GM12878 (cell line): ENCODE results near the gene ZFYVE21. TPM values are rescaled to one million over a fixed set of nuclear protein-coding genes. Genes with fewer than 3 reads are reported as not detected.
A peak's percentile ranks its signal among the peaks of the same experiment; 100 is the strongest.

ENCODE experiments used
- ATAC-seq: fragments of 200-7000 bp; cut with Tn5 transposase; 3 replicates; pipeline ENCODE4 v1.9.1; 2020; ENCODE audit warnings: mild to moderate bottlenecking, moderate library complexity
- BruUV-seq: library from RNA; stranded (reverse); fragments of 400-500 nt; replicated peaks from 2 replicates; lab custom pipeline; 2021; lab: Mats Ljungman, UMichigan
- CTCF ChIA-PET: fragments of 300-600 bp; sonication (Branson Sonifier 250); formaldehyde crosslinking; extraction: SDS; loops from one replicate; lab custom pipeline; 2021; ENCODE audit warnings: inconsistent platforms; lab: Yijun Ruan, JAX
- POLR2A ChIA-PET: fragments of 350-600 bp; formaldehyde crosslinking; extraction: SDS; loops from one replicate; lab custom pipeline; 2021; ENCODE audit warnings: inconsistent platforms; lab: Charles Lee
- RAD21 ChIA-PET: fragments of 300-600 bp; sonication (Branson Sonifier 250); formaldehyde crosslinking; loops from one replicate; lab custom pipeline; 2023; ENCODE audit warnings: antibody characterized with exemption; ENCODE audit not compliant: unreplicated experiment; lab: Charles Lee
- SMC1A ChIA-PET: fragments of 300-600 bp; sonication (Branson Sonifier 250); formaldehyde crosslinking; loops from one replicate; lab custom pipeline; 2023; ENCODE audit not compliant: unreplicated experiment, uncharacterized antibody; lab: Charles Lee
- DNase-seq: peaks from one replicate; pipeline ENCODE4 v3.0.0-alpha.2; 2011; ENCODE audit warnings: low read depth, low spot score
- FAIRE-seq: peaks from 3 replicates; lab custom pipeline; 2011; peaks lifted over from hg19 to GRCh38; lab: Jason Lieb, UNC
- H2AFZ ChIP-seq: 2 replicates; pipeline ENCODE4 v1.6.0; 2011; ENCODE audit warnings: low read depth, low read length, control low read depth; ENCODE audit not compliant: control insufficient read depth
- H3K27ac ChIP-seq: 2 replicates; pipeline ENCODE4 v1.5.1; 2011; ENCODE audit warnings: control low read depth; ENCODE audit not compliant: control insufficient read depth, insufficient read depth
- H3K27me3 ChIP-seq, 2 experiments: replicated peaks in 1 of 2; 2 replicates each; pipeline versions ENCODE4 v1.6.0 to v1.6.1; 2011; ENCODE audit warnings: low read length in 1 of 2; ENCODE audit not compliant: control insufficient read depth in 2 of 2, insufficient read depth in 2 of 2
- H3K36me3 ChIP-seq, 2 experiments: 2 replicates each; pipeline ENCODE4 v1.5.1; 2011; ENCODE audit warnings: low read length in 1 of 2; ENCODE audit not compliant: control insufficient read depth in 2 of 2, insufficient read depth in 2 of 2
- H3K4me1 ChIP-seq: 2 replicates; pipeline ENCODE4 v1.6.1; 2011; ENCODE audit warnings: mild to moderate bottlenecking, low read length, moderate library complexity, mixed read lengths; ENCODE audit not compliant: control insufficient read depth, insufficient read depth
- H3K4me2 ChIP-seq: 2 replicates; pipeline ENCODE4 v1.6.0; 2011; ENCODE audit warnings: control low read depth; ENCODE audit not compliant: control insufficient read depth, insufficient read depth
- H3K4me3 ChIP-seq: fragments of 200-600 bp; sonication (generic); 2 replicates; pipeline ENCODE4 v1.5.1; 2016
- H3K79me2 ChIP-seq: 2 replicates; pipeline ENCODE4 v1.6.0; 2011; ENCODE audit warnings: low read length; ENCODE audit not compliant: control insufficient read depth, insufficient read depth
- H3K9ac ChIP-seq: 2 replicates; pipeline ENCODE4 v1.8.0; 2011; ENCODE audit warnings: low read length, control low read depth, mixed read lengths; ENCODE audit not compliant: control insufficient read depth, insufficient read depth
- H3K9me3 ChIP-seq: replicated peaks from 3 replicates; pipeline ENCODE4 v1.5.1; 2011; ENCODE audit warnings: mild to moderate bottlenecking, low read length; ENCODE audit not compliant: control insufficient read depth, insufficient read depth
- H4K20me1 ChIP-seq: 2 replicates; pipeline ENCODE4 v1.6.0; 2011; ENCODE audit not compliant: control insufficient read depth, insufficient read depth
- BRCA1 ChIP-seq: IDR thresholded peaks from 2 replicates; pipeline ENCODE4 v1.6.1; 2011; ENCODE audit warnings: low read depth, low read length, improper control_type of control experiment
- FOS ChIP-seq: IDR thresholded peaks from 3 replicates; pipeline ENCODE4 v1.6.1; 2011; ENCODE audit warnings: borderline replicate concordance; ENCODE audit not compliant: insufficient read length; ENCODE audit errors: extremely low read depth
- HDAC2 ChIP-seq: fragments of 200-600 bp; sonication (generic); IDR thresholded peaks from 2 replicates; pipeline ENCODE4 v1.6.1; 2017
- KLF5 ChIP-seq: fragments of 450-650 bp; IDR thresholded peaks from 2 replicates; pipeline ENCODE4 v1.6.1; 2014; ENCODE audit warnings: mild to moderate bottlenecking; ENCODE audit not compliant: partially characterized antibody
- POLR2A ChIP-seq: IDR thresholded peaks from 2 replicates; pipeline ENCODE4 v1.6.1; 2011; ENCODE audit warnings: low read depth, mild to moderate bottlenecking, low read length
- POLR2AphosphoS5 ChIP-seq: IDR thresholded peaks from 2 replicates; pipeline ENCODE4 v1.6.1; 2011; ENCODE audit warnings: mild to moderate bottlenecking, low read length, inconsistent platforms
- RAD21 ChIP-seq: IDR thresholded peaks from 2 replicates; pipeline ENCODE4 v1.6.1; 2011; ENCODE audit warnings: mild to moderate bottlenecking, low read depth, low read length, moderate library complexity; ENCODE audit not compliant: insufficient read depth
- SMAD5 ChIP-seq: IDR thresholded peaks from 2 replicates; pipeline ENCODE4 v1.6.1; 2016; ENCODE audit warnings: antibody characterized with exemption, low read depth
- SRF ChIP-seq, 2 experiments: IDR thresholded peaks; 2 replicates each; pipeline ENCODE4 v1.6.1; 2011; ENCODE audit warnings: low read depth in 2 of 2, low read length in 2 of 2, mild to moderate bottlenecking in 1 of 2, moderate library complexity in 1 of 2
- SUPT20H ChIP-seq: IDR thresholded peaks from 2 replicates; pipeline ENCODE4 v1.6.1; 2011; ENCODE audit warnings: low read depth, mild to moderate bottlenecking, low read length, moderate library complexity, borderline replicate concordance; ENCODE audit not compliant: control insufficient read depth
- YY1 ChIP-seq: IDR thresholded peaks from 2 replicates; pipeline ENCODE4 v1.6.1; 2011; ENCODE audit warnings: low read depth, mild to moderate bottlenecking, low read length
- ZNF217 ChIP-seq: fragments of 450-650 bp; IDR thresholded peaks from 2 replicates; pipeline ENCODE4 v1.6.1; 2017; ENCODE audit warnings: antibody characterized with exemption, mild to moderate bottlenecking
- WGBS: methylation state at CpG from one replicate; pipeline ENCODE4 v1.1.6; 2016; ENCODE audit warnings: low lambda C conversion rate; ENCODE audit not compliant: insufficient replicate concordance, insufficient coverage; ENCODE audit errors: missing lambda C conversion rate; 5-methylcytosine and 5-hydroxymethylcytosine counted together
- in situ Hi-C: fragments of 300-500 bp; cut with MboI; formaldehyde crosslinking; loops from 9 replicates; pipeline ENCODE4 v1.14.3; 2018; ENCODE audit warnings: mixed read lengths
- intact Hi-C: fragments of 100-400 bp; cut with micrococcal nuclease; formaldehyde crosslinking; loops from one replicate; pipeline ENCODE4 v1.14.2; 2022; ENCODE audit not compliant: unreplicated experiment
- polyA plus RNA-seq, 11 experiments: library from polyadenylated mRNA; depleted of rRNA in 4 of 11; unstranded in 6 of 11; stranded (reverse) in 5 of 11; fragments of >200 nt; fragmentation: Nextera tagmentation in 4 of 11; fragmentation: Illumina TruSeq in 1 of 11; extraction: Ambion mirVana in 4 of 11; extraction: Trizol in 1 of 11; gene quantifications; 1 replicate in 1 of 11; 2 replicates in 10 of 11; pipeline versions ENCODE4 v1.2.1 to v1.2.3, GENCODE V29; 2011 to 2016; ENCODE audit warnings: inconsistent platforms in 2 of 11, missing spikeins in 2 of 11, low read depth in 1 of 11
- total RNA-seq, 4 experiments: library from RNA; depleted of rRNA in 3 of 4; stranded (reverse); fragments of >200 nt in 3 of 4; fragmentation: Illumina TruSeq in 1 of 4; extraction: Trizol in 1 of 4; gene quantifications; 2 replicates each; pipeline versions ENCODE4 v1.2.1 to v1.2.3, GENCODE V29; 2013 to 2021
- TF ChIP-seq, protein P1 (sequence below): fragments of 450-650 bp; IDR thresholded peaks from 2 replicates; pipeline ENCODE4 v1.6.1; 2017; ENCODE audit warnings: mild to moderate bottlenecking

The ZFYVE21 gene
- total and polyA plus RNA-seq, 10 of the 15 experiments (the other 5 are each of a cell fraction or from before 2014, with no cell fraction given): 0.79 to 21.7 (median 13.8) TPM

DNA sequence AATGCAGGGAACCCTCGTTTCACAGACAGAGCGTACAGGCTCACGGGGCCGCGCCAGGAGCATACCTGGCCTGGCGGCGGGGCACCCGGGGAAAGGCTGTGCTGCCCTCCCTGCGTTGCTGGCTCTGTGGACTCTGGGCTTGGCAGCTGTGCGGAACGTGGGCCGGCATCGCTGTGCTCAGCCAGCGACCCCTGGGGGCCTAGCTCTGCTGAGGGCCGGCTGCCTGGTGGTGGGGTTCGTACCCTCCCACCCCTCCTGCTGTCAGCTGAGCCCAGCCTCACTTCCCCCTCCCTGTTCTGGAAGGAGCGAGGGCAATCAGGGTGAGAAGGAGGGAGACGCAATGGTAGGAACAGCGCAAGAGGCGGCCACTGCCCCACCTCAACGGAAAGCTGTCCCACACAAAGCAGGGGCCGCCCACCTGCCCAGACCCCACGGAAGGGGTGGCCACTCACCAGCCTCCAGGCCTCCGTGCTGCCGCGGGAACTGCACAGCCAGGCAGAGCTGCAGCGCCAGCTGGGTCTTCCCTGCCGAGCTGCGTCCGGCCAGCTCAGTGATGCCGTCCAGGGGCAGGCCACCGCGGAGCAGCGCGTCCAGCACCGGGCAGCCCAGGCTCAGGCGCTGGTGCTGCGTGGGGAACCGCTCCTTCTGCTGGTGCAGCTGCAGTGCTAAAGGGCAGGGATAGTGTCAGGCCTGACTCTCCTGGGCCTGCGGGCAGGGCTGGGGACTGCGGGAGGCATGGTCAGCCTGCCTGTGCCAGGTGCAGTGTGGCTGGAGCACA, 8.9 kb upstream of the ZFYVE21 start:
- no peaks in the 10 kb centered on the region for H3K79me2 ChIP-seq
- peaks cover 8 to 34% of the 10 kb centered on the region in 2 experiments; a peak in 3 of 4 replicates for H3K36me3 ChIP-seq
- no TSS peak for BruUV-seq
- RAD21 ChIA-PET: no interaction called here
- 96% methylated on average over 39 of the region's 41 CpGs for WGBS
- CTCF ChIA-PET: interaction anchor here (1.3 kb wide), 1 partner anchor 27 kb away, joined by 3 read pairs; no protein-coding TSS in a partner anchor
- peak; percentile 60; the same call in 1 of the 2 replicates for TF ChIP-seq POLR2A
- TF ChIP-seq KLF5: no peak
- H3K4me3 ChIP-seq: no peak overlapping the region
- no peaks in the 10 kb centered on the region for H3K4me1 ChIP-seq
- H3K27me3 ChIP-seq: no peaks in the 10 kb centered on the region
- no peaks in the 10 kb centered on the region for H3K9me3 ChIP-seq
- ATAC-seq (no peak), DNase-seq (no peak), FAIRE-seq (no peak)
- H4K20me1 ChIP-seq: no peaks in the 10 kb centered on the region
- H3K4me2 ChIP-seq: no peak overlapping the region
- POLR2A ChIA-PET: no interaction called here
- SMC1A ChIA-PET: no interaction called here
- H3K9ac ChIP-seq: no peak overlapping the region
- no peak overlapping the region for H3K27ac ChIP-seq
- intact Hi-C loops (no loop called here), in situ Hi-C loops (no loop called here)
- no peak overlapping the region for H2AFZ ChIP-seq

DNA sequence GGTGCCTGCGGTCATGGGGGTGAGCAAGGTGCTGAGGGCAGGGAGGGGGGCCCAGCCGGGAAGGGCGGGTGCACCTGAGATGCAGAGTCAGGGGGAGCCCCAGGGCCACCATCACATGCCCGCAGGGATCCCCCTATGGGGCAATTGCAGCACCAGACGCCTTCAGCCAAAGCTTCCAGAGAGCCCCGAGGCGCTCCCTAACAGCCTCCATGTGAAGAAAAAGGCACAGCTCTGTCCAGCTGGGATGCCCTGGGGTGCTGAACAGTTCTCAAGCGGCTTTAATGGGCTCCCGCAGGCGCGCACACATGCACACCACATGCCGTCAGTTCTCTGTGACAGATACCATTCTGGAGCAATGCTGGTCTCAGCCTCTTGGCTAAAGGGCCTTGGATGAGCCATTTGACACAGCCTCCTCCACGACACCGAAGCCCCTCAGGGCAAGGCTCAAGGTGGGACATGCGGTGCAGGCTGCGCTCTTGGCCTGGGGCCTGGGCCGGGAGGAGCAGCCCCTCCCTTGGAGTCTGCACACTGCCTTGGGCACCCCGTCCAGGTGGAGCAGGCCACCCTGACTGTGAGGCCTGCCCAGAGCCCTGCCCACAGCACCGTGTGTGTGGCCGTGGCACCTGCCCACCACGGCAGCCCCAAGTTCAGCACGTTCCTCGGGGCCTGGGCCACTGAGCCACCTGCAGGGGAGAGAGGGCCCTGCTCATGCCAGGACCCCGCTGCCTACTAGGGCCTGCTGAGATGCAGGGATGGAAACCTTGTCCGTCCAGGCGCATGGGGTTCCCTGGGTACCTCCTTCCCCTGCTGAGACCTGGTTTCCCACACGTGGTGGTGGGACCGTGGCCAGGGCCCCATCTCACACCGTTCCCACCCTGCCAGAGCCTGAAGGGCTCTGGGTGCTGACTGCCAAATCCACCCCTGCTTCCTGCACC, 8.0 kb upstream of the ZFYVE21 start:
- DNase-seq: no peak
- H3K27me3 ChIP-seq: no peaks in the 10 kb centered on the region
- no peak for TF ChIP-seq ZNF217
- no peak for TF ChIP-seq RAD21
- no peak for TF ChIP-seq SMAD5
- no peak for TF ChIP-seq FOS
- peak; percentile 58; the same call in 1 of the 2 replicates for TF ChIP-seq POLR2A
- TF ChIP-seq, protein P1, sequence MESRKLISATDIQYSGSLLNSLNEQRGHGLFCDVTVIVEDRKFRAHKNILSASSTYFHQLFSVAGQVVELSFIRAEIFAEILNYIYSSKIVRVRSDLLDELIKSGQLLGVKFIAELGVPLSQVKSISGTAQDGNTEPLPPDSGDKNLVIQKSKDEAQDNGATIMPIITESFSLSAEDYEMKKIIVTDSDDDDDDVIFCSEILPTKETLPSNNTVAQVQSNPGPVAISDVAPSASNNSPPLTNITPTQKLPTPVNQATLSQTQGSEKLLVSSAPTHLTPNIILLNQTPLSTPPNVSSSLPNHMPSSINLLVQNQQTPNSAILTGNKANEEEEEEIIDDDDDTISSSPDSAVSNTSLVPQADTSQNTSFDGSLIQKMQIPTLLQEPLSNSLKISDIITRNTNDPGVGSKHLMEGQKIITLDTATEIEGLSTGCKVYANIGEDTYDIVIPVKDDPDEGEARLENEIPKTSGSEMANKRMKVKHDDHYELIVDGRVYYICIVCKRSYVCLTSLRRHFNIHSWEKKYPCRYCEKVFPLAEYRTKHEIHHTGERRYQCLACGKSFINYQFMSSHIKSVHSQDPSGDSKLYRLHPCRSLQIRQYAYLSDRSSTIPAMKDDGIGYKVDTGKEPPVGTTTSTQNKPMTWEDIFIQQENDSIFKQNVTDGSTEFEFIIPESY: no peak
- TF ChIP-seq YY1: no peak
- peak; percentile 33; the same call in 1 of the 2 replicates for TF ChIP-seq POLR2AphosphoS5
- no peak for TF ChIP-seq SRF (IDR thresholded peaks at IDR 0.05; ENCODE audit: low read depth in 2 of 2, low read length in 2 of 2)
- TF ChIP-seq HDAC2: no peak
- TF ChIP-seq SUPT20H: no peak
- no peak for TF ChIP-seq BRCA1
- no TSS peak for BruUV-seq
- no peak overlapping the region for H3K4me3 ChIP-seq
- SMC1A ChIA-PET: no interaction called here
- no peak overlapping the region for H3K9ac ChIP-seq
- H4K20me1 ChIP-seq: no peaks in the 10 kb centered on the region
- H3K79me2 ChIP-seq: peaks cover 3% of the 10 kb centered on the region
- peaks cover 8 to 33% of the 10 kb centered on the region in 2 experiments; a peak in 3 of 4 replicates for H3K36me3 ChIP-seq
- no peak overlapping the region for H2AFZ ChIP-seq
- ATAC-seq: no peak
- H3K9me3 ChIP-seq: no peaks in the 10 kb centered on the region
- WGBS: 97% methylated on average over 28 of the region's 29 CpGs
- CTCF ChIA-PET: interaction anchor here (1.3 kb wide), 1 partner anchor 28 kb away, joined by 3 read pairs; no protein-coding TSS in a partner anchor
- H3K4me1 ChIP-seq: no peaks in the 10 kb centered on the region
- intact Hi-C loops: no loop called here
- POLR2A ChIA-PET: no interaction called here
- no peak overlapping the region for H3K27ac ChIP-seq
- H3K4me2 ChIP-seq: no peak overlapping the region
- FAIRE-seq: no peak
- RAD21 ChIA-PET: no interaction called here
- in situ Hi-C loops: no loop called here
